Choroid plexus epithelial cell (primary cell): Measurements from ENCODE around the gene EPB41L1.

ENCODE experiments used
- DNase-seq: peaks from one replicate; pipeline ENCODE4 v3.0.0-alpha.2; 2010; ENCODE audit warnings: low read depth
- H3K4me3 ChIP-seq: 2 replicates; pipeline ENCODE4 v1.5.1; 2011; ENCODE audit warnings: low read depth, mild to moderate bottlenecking, control low read depth, low read length, moderate library complexity
- CTCF ChIP-seq: conservative IDR thresholded peaks from 2 replicates; pipeline ENCODE4 v1.5.1; 2011; ENCODE audit warnings: low read depth, mild to moderate bottlenecking, control low read depth, inconsistent platforms, low read length, moderate library complexity

The EPB41L1 gene

GRCh38 chr20:36184816-36185776 lies 30.6 kb downstream of the EPB41L1 start:
- H3K4me3 ChIP-seq, result no peak overlapping the region
- no peak for DNase-seq
- no peak for TF ChIP-seq CTCF

GRCh38 chr20:36193977-36194712 lies 39.6 kb downstream of the EPB41L1 start:
- H3K4me3 ChIP-seq, result no peak overlapping the region
- no peak for DNase-seq
- TF ChIP-seq CTCF, result no peak

- TF ChIP-seq CTCF, result no peak
These were observed 42.1 kb downstream of the EPB41L1 start for GRCh38 chr20:36196676-36197075.

GRCh38 chr20:36197271-36197670 lies 42.7 kb downstream of the EPB41L1 start:
- no peak for DNase-seq
- no peak overlapping the region for H3K4me3 ChIP-seq
- no peak for TF ChIP-seq CTCF

More at GRCh38 chr20:36196676-36197075, 42.1 kb downstream of the EPB41L1 start:
- H3K4me3 ChIP-seq, result no peak overlapping the region
- no peak for DNase-seq

GRCh38 chr20:36199345-36200257 lies 45.1 kb downstream of the EPB41L1 start:
- DNase-seq, result peak; percentile 90
- TF ChIP-seq CTCF, result peak; percentile 93

GRCh38 chr20:36200451-36200850 lies 45.9 kb downstream of the EPB41L1 start:
- no peak for TF ChIP-seq CTCF
- DNase-seq, result no peak
- H3K4me3 ChIP-seq, result no peak overlapping the region

More at GRCh38 chr20:36199345-36200257, 45.1 kb downstream of the EPB41L1 start:
- H3K4me3 ChIP-seq, result no peak overlapping the region
